ENCODE measurements around the gene RANBP10. TPM values are rescaled to one million over a fixed set of nuclear protein-coding genes. Genes with fewer than 3 reads are reported as not detected.

The RANBP10 gene
- total RNA-seq, 1 donor from 2014 or later = 21.7 TPM

- peak within 1 kb of the TSS; percentile 96 for H3K4me3 Mint-ChIP-seq
- peaks cover 3% of the 10 kb centered on the region for H3K27me3 Mint-ChIP-seq (ENCODE audit: low read depth)
- no peaks in the 10 kb centered on the region for H3K9me3 Mint-ChIP-seq
- peak; percentile 100 for DNase-seq (ENCODE audit: low read depth, low spot score)
- H3K27ac Mint-ChIP-seq (ENCODE audit: unreplicated experiment) = peak within 1 kb of the TSS; percentile 96
- no peaks in the 10 kb centered on the region for H3K36me3 Mint-ChIP-seq (ENCODE audit: low read depth)
- no peak for TF ChIP-seq CTCF (conservative IDR thresholded peaks at IDR 0.05)
- H3K4me1 Mint-ChIP-seq = peaks cover 33% of the 10 kb centered on the region
Observed at GRCh38 chr16:67719048-67719777, 87.1 kb downstream of the RANBP10 start, which contains the start of gene GFOD2. Gene GFOD2 (minus strand): TSS chr16:67719316. CDS start chr16:67685715, 33,601 bp downstream.

GRCh38 chr16:67718668-67719047, 87.7 kb downstream of the RANBP10 start:
- peak overlapping the region; percentile 96 for H3K4me3 Mint-ChIP-seq
- H3K27ac Mint-ChIP-seq (ENCODE audit: unreplicated experiment) = peak overlapping the region; percentile 87

GRCh38 chr16:67716097-67716496, 90.3 kb downstream of the RANBP10 start:
- no peaks in the 10 kb centered on the region for H3K9me3 Mint-ChIP-seq
- peaks cover 39% of the 10 kb centered on the region for H3K4me1 Mint-ChIP-seq
- TF ChIP-seq CTCF (conservative IDR thresholded peaks at IDR 0.05) = no peak
- no peak for DNase-seq (ENCODE audit: low read depth, low spot score)
- no peaks in the 10 kb centered on the region for H3K36me3 Mint-ChIP-seq (ENCODE audit: low read depth)
- H3K27me3 Mint-ChIP-seq (ENCODE audit: low read depth) = peaks cover 3% of the 10 kb centered on the region
- H3K4me3 Mint-ChIP-seq = peak overlapping the region; percentile 60
- H3K27ac Mint-ChIP-seq (ENCODE audit: unreplicated experiment) = no peak overlapping the region

More at GRCh38 chr16:67718668-67719047, 87.7 kb downstream of the RANBP10 start:
- Mint-ChIP-seq H3K27me3 (ENCODE audit: low read depth) (peaks cover 3% of the 10 kb centered on the region), H3K36me3 (ENCODE audit: low read depth) (no peaks in the 10 kb centered on the region), H3K4me1 (peaks cover 35% of the 10 kb centered on the region), H3K9me3 (no peaks in the 10 kb centered on the region)
- DNase-seq (ENCODE audit: low read depth, low spot score) = no peak
- no peak for TF ChIP-seq CTCF (conservative IDR thresholded peaks at IDR 0.05)

GRCh38 chr16:67714522-67714921, 91.8 kb downstream of the RANBP10 start:
- no peaks in the 10 kb centered on the region for H3K9me3 Mint-ChIP-seq
- H3K4me3 Mint-ChIP-seq = no peak overlapping the region
- H3K4me1 Mint-ChIP-seq = peaks cover 31% of the 10 kb centered on the region
- H3K27ac Mint-ChIP-seq (ENCODE audit: unreplicated experiment) = no peak overlapping the region
- no peaks in the 10 kb centered on the region for H3K36me3 Mint-ChIP-seq (ENCODE audit: low read depth)
- no peak for TF ChIP-seq CTCF (conservative IDR thresholded peaks at IDR 0.05)
- no peaks in the 10 kb centered on the region for H3K27me3 Mint-ChIP-seq (ENCODE audit: low read depth)
- no peak for DNase-seq (ENCODE audit: low read depth, low spot score)

- TF ChIP-seq CTCF (conservative IDR thresholded peaks at IDR 0.05) = no peak
- Mint-ChIP-seq H3K4me1 (peaks cover 25% of the 10 kb centered on the region), H3K27ac (ENCODE audit: unreplicated experiment) (no peak overlapping the region), H3K36me3 (ENCODE audit: low read depth) (no peaks in the 10 kb centered on the region), H3K27me3 (ENCODE audit: low read depth) (no peaks in the 10 kb centered on the region), H3K4me3 (peak overlapping the region; percentile 58), H3K9me3 (no peaks in the 10 kb centered on the region)
- DNase-seq (ENCODE audit: low read depth, low spot score) = no peak
Observed at GRCh38 chr16:67713647-67714273, 92.6 kb downstream of the RANBP10 start.
